Smooth muscle cell (in vitro differentiated cells): Measurements from ENCODE around the gene INF2. TPM values are rescaled to one million over a fixed set of nuclear protein-coding genes. Genes with fewer than 3 reads are reported as not detected.

ENCODE experiments used
- DNase-seq: peaks from one replicate; lab custom pipeline; 2025; ENCODE audit not compliant: unreplicated experiment; lab: John Stamatoyannopoulos, UW
- H2AFZ ChIP-seq: fragments of 200-600 bp; sonication (generic); 2 replicates; pipeline ENCODE4 v1.6.0; 2016; ENCODE audit warnings: antibody characterized with exemption, low read depth, mild to moderate bottlenecking
- H3F3A ChIP-seq: fragments of 200-600 bp; sonication (generic); 2 replicates; pipeline ENCODE4 v1.6.0; 2017; ENCODE audit warnings: antibody characterized with exemption, low read depth
- H3K27ac ChIP-seq: fragments of 200-600 bp; sonication (generic); 2 replicates; pipeline ENCODE4 v1.5.1; 2016; ENCODE audit warnings: low read depth, mild to moderate bottlenecking
- H3K27me3 ChIP-seq: fragments of 200-600 bp; sonication (generic); 2 replicates; pipeline ENCODE4 v1.6.1; 2016; ENCODE audit warnings: low read depth, mild to moderate bottlenecking
- H3K36me3 ChIP-seq: fragments of 200-600 bp; sonication (generic); 2 replicates; pipeline ENCODE4 v1.5.1; 2016; ENCODE audit warnings: low read depth
- H3K4me1 ChIP-seq: fragments of 200-600 bp; sonication (generic); 2 replicates; pipeline ENCODE4 v1.5.1; 2016; ENCODE audit warnings: low read depth
- H3K4me2 ChIP-seq: fragments of 200-600 bp; sonication (generic); 2 replicates; pipeline ENCODE4 v1.6.0; 2016; ENCODE audit warnings: mild to moderate bottlenecking
- H3K4me3 ChIP-seq: fragments of 200-600 bp; sonication (generic); 2 replicates; pipeline ENCODE4 v1.5.1; 2016; ENCODE audit warnings: mild to moderate bottlenecking
- H3K79me2 ChIP-seq: fragments of 200-600 bp; sonication (generic); 2 replicates; pipeline ENCODE4 v1.6.0; 2016; ENCODE audit warnings: low read depth, mild to moderate bottlenecking
- H3K9ac ChIP-seq: fragments of 200-600 bp; sonication (generic); 2 replicates; pipeline ENCODE4 v1.6.0; 2016; ENCODE audit warnings: low read depth
- H3K9me3 ChIP-seq: fragments of 200-600 bp; sonication (generic); replicated peaks from 2 replicates; pipeline ENCODE4 v1.5.1; 2016; ENCODE audit warnings: low read depth
- H4K20me1 ChIP-seq: fragments of 200-600 bp; sonication (generic); 2 replicates; pipeline ENCODE4 v1.6.0; 2016; ENCODE audit warnings: low read depth
- WGBS: methylation state at CpG from one replicate; pipeline ENCODE4 v1.1.7; 2016; ENCODE audit warnings: low lambda C conversion rate; 5-methylcytosine and 5-hydroxymethylcytosine counted together
- polyA plus RNA-seq: library from polyadenylated mRNA; unstranded; fragments of >200 nt; fragmentation: Nextera tagmentation; extraction: Ambion mirVana; gene quantifications from 2 replicates; pipeline ENCODE4 v1.2.1, GENCODE V29; 2016
- total RNA-seq: library from RNA; depleted of rRNA; stranded (reverse); fragments of >200 nt; gene quantifications from 2 replicates; pipeline ENCODE4 v1.2.3, GENCODE V29; 2014
- TF ChIP-seq, protein P1 (sequence below): fragments of 200-600 bp; sonication (generic); IDR thresholded peaks from 2 replicates; pipeline ENCODE4 v1.5.1; 2017; ENCODE audit warnings: borderline replicate concordance, mild to moderate bottlenecking, antibody characterized with exemption; ENCODE audit not compliant: insufficient read depth, poor library complexity, severe bottlenecking

The INF2 gene
- total and polyA plus RNA-seq, 2 experiments from 2014 or later: 19.9 to 29.8 TPM

DNA sequence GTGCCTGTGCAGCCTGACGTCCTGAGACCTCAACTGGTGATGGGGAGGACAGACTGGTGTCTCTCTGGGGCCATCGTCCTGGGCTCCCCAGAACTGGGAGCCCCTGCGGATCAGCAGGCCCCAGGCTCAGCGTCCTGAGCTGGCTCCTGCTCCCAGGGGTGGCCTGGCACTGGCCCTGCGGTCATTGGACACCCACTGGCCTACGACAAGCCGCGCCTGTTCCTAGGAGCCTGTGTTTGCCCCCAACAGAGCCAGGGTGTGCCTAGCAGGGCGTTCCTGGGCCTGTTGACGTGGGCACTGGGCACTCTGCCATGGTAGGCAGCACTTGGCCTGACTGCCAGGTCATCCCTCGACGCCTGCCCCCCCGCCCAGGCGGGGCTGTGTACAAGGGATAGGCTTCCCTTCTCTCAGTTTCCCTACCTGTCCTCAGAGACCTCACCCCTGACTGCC lies 43.0 kb downstream of the INF2 start:
- H2AFZ ChIP-seq: no peak overlapping the region
- H3K36me3 ChIP-seq: no peaks in the 10 kb centered on the region
- H3K9me3 ChIP-seq: no peaks in the 10 kb centered on the region
- H3K4me3 ChIP-seq: no peak overlapping the region
- DNase-seq: no peak
- H3K79me2 ChIP-seq: no peaks in the 10 kb centered on the region
- TF ChIP-seq, protein P1, sequence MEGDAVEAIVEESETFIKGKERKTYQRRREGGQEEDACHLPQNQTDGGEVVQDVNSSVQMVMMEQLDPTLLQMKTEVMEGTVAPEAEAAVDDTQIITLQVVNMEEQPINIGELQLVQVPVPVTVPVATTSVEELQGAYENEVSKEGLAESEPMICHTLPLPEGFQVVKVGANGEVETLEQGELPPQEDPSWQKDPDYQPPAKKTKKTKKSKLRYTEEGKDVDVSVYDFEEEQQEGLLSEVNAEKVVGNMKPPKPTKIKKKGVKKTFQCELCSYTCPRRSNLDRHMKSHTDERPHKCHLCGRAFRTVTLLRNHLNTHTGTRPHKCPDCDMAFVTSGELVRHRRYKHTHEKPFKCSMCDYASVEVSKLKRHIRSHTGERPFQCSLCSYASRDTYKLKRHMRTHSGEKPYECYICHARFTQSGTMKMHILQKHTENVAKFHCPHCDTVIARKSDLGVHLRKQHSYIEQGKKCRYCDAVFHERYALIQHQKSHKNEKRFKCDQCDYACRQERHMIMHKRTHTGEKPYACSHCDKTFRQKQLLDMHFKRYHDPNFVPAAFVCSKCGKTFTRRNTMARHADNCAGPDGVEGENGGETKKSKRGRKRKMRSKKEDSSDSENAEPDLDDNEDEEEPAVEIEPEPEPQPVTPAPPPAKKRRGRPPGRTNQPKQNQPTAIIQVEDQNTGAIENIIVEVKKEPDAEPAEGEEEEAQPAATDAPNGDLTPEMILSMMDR: no peak
- no peaks in the 10 kb centered on the region for H4K20me1 ChIP-seq
- no peak overlapping the region for H3K9ac ChIP-seq
- H3F3A ChIP-seq: no peaks in the 10 kb centered on the region
- no peak overlapping the region for H3K27ac ChIP-seq
- H3K4me1 ChIP-seq: no peaks in the 10 kb centered on the region
- no peak overlapping the region for H3K4me2 ChIP-seq
- H3K27me3 ChIP-seq: no peaks in the 10 kb centered on the region
- 96% methylated on average over 13 of the region's 14 CpGs for WGBS

DNA sequence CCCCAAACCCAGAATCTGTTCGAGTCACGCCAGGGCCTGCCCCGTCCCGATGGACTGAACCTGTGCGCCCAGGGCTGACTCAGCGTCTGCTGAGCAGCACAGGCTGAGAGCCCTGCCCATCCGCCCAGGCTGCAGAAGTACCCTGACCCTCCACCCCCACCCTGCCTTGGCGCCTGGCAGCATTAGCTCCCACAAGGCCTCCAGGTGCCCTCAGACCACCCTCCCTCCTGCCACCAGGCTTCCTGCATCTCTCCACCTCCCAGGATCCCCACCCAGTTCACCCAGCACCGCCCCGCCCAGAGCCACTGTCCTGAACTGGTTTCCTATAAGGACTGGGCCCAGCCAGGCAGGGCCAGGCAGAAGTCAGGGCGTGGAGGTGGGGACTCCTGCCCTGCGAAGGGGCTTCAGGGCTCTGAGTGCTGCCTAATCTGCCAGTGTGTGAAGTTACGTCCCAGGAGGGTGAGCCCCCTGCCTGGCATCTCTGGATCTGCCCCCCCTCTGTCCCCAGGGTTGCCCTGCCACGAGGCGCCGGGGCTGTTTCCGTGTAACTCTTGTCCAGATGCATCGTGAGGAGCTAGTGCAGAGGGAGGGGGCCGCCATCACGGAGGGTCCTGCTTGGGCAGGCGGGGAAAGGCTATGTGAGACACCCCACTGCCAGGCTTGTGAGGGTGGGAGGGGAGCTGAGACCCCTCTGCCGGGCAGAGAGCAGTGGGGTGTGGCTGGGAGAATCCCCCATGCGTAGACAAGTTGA lies 43.7 kb downstream of the INF2 start:
- WGBS: 92% methylated on average over 23 of the region's 23 CpGs
- no peak overlapping the region for H3K4me3 ChIP-seq

DNA sequence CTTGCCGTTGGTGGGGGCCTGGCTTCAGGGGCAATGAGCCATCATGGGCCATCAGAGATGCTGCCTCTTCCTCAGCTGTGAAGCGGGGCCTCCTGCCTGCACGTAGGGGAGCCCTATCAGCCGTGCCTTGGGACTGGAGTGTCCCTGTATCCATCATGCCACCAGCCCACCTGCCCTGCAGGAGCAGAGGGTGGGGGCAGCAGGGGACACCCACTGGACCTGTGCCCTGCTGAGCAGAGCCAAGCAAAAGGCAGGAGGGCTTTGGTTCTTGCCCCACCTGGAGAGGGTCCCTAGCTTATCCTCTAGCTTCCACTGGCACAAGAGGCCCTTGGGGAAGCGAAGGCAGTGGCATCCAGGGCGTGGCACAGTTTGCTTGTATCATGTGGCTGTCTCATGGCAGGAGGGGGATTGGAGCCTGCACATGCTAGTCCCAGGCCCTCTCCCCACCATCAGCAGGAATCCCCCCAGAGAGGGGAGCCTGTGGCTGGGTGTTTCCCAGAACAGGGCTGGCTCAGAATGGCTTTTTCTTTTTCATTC lies 44.7 kb downstream of the INF2 start:
- Histone ChIP-seq H3K9ac (no peak overlapping the region), H2AFZ (no peak overlapping the region)
- WGBS: 83% methylated on average over 6 of the region's 6 CpGs

More for the DNA sequence above, 43.7 kb downstream of the INF2 start:
- Histone ChIP-seq H3K79me2 (no peaks in the 10 kb centered on the region), H3K9me3 (no peaks in the 10 kb centered on the region), H3K9ac (no peak overlapping the region), H3K27me3 (no peaks in the 10 kb centered on the region), H3K27ac (no peak overlapping the region), H3K36me3 (no peaks in the 10 kb centered on the region), H3K4me2 (no peak overlapping the region), H4K20me1 (no peaks in the 10 kb centered on the region), H3K4me1 (no peaks in the 10 kb centered on the region), H2AFZ (no peak overlapping the region), H3F3A (no peaks in the 10 kb centered on the region)
- DNase-seq: no peak
- TF ChIP-seq, protein P1: no peak

More for the DNA sequence above, 44.7 kb downstream of the INF2 start:
- no peak overlapping the region for H3K4me2 ChIP-seq
- no peaks in the 10 kb centered on the region for H3K4me1 ChIP-seq
- H3K36me3 ChIP-seq: no peaks in the 10 kb centered on the region
- H3K27me3 ChIP-seq: no peaks in the 10 kb centered on the region
- no peaks in the 10 kb centered on the region for H3K79me2 ChIP-seq
- H4K20me1 ChIP-seq: no peaks in the 10 kb centered on the region
- no peaks in the 10 kb centered on the region for H3K9me3 ChIP-seq
- no peak overlapping the region for H3K4me3 ChIP-seq
- no peak overlapping the region for H3K27ac ChIP-seq
- TF ChIP-seq, protein P1: no peak
- no peaks in the 10 kb centered on the region for H3F3A ChIP-seq
- DNase-seq: no peak
